Liver (tissue), 3 donors: ENCODE data around the gene STIM1.

ENCODE experiments used
- ATF3 ChIP-seq: IDR thresholded peaks from 2 replicates; pipeline ENCODE4 v1.6.1; 2016; ENCODE audit warnings: antibody characterized with exemption
- CTCF ChIP-seq: fragments of 150-350 bp; IDR thresholded peaks from 2 replicates; pipeline ENCODE4 v1.5.1; 2017; ENCODE audit warnings: improper control_type of control experiment, low read depth, low read length; ENCODE audit not compliant: missing input control
- EGR1 ChIP-seq, 2 donors: IDR thresholded peaks; 2 replicates each; pipeline ENCODE4 v1.6.1; 2016 to 2018; ENCODE audit warnings: antibody characterized with exemption in 2 of 2, low read depth in 2 of 2
- JUND ChIP-seq, 2 donors: IDR thresholded peaks; 2 replicates each; pipeline ENCODE4 v1.6.1; 2016; ENCODE audit warnings: antibody characterized with exemption in 2 of 2
- NR2F2 ChIP-seq: IDR thresholded peaks from 2 replicates; pipeline ENCODE4 v1.6.1; 2016; ENCODE audit warnings: antibody characterized with exemption
- RAD21 ChIP-seq, 2 donors: IDR thresholded peaks; 2 replicates each; pipeline ENCODE4 v1.6.1; 2016; ENCODE audit warnings: antibody characterized with exemption in 2 of 2, mild to moderate bottlenecking in 2 of 2
- SP1 ChIP-seq: IDR thresholded peaks from 2 replicates; pipeline ENCODE4 v1.6.1; 2018; ENCODE audit warnings: antibody characterized with exemption, mild to moderate bottlenecking
- TAF1 ChIP-seq: conservative IDR thresholded peaks from 2 replicates; pipeline ENCODE4 v1.6.1; 2016; ENCODE audit warnings: antibody characterized with exemption, mild to moderate bottlenecking
- YY1 ChIP-seq: IDR thresholded peaks from 2 replicates; pipeline ENCODE4 v1.6.1; 2016; ENCODE audit warnings: antibody characterized with exemption, mild to moderate bottlenecking
- ZBTB33 ChIP-seq: IDR thresholded peaks from 2 replicates; pipeline ENCODE4 v1.6.1; 2016; ENCODE audit warnings: antibody characterized with exemption
- TF ChIP-seq, protein P1 (sequence below): IDR thresholded peaks from 2 replicates; pipeline ENCODE4 v1.6.1; 2016; ENCODE audit warnings: antibody characterized with exemption, mild to moderate bottlenecking
- TF ChIP-seq, protein P2 (sequence below): IDR thresholded peaks from 2 replicates; pipeline ENCODE4 v1.6.1; 2016; ENCODE audit warnings: antibody characterized with exemption
- donor health status: healthy.
- donor health status: healthy.

DNA sequence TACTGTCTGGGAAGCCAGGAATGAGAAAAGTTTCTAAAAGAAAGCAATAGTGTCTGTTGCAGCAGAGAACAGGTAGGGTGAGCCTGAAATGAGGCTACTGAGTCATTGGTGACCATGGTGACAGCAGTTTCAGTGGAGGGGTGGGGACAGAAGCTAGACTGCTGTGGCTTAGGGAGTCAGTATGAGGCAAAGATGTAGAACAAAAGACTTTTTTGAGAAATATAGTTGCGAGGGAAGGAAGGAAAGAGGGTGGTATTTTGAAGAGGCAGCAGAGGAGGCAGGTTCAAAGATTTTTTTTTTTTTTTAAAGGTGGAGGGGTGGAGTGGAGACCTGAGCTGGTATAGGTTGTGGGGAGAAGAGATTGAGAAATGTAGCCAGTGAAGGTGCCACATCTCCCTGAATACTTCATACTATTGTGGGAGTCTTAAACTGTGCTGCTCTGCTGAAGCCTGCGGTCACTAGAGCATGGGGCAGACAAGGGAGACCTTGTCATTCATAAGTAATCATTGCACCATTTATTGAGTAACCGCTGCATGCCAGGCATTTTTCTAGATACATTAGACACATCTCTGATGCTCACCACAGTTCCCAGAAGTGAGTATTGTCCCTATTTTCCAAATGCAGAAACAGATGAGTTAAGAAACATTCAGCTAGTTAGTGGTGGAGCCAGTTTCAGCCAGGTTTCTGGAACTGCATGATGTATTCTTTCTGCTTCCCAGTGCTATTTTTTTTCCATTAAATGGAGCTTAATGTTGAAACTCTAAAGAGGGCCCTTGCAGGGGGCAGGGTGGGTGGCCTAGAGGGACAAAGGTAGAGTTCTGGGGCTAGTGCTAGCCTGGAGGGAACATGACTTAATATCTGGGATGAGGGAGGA is 49.9 kb downstream of the STIM1 start:
- no peak for TF ChIP-seq CTCF
- peak; percentile 58 for TF ChIP-seq SP1
- TF ChIP-seq TAF1, result no peak
- TF ChIP-seq RAD21 (IDR thresholded peaks at IDR 0.05), result peak; percentile 38 to 40
- TF ChIP-seq JUND (IDR thresholded peaks at IDR 0.05), result peak in 1 of 2 donors; percentile 74
- peak; percentile 53 for TF ChIP-seq ZBTB33
- TF ChIP-seq, protein P1, sequence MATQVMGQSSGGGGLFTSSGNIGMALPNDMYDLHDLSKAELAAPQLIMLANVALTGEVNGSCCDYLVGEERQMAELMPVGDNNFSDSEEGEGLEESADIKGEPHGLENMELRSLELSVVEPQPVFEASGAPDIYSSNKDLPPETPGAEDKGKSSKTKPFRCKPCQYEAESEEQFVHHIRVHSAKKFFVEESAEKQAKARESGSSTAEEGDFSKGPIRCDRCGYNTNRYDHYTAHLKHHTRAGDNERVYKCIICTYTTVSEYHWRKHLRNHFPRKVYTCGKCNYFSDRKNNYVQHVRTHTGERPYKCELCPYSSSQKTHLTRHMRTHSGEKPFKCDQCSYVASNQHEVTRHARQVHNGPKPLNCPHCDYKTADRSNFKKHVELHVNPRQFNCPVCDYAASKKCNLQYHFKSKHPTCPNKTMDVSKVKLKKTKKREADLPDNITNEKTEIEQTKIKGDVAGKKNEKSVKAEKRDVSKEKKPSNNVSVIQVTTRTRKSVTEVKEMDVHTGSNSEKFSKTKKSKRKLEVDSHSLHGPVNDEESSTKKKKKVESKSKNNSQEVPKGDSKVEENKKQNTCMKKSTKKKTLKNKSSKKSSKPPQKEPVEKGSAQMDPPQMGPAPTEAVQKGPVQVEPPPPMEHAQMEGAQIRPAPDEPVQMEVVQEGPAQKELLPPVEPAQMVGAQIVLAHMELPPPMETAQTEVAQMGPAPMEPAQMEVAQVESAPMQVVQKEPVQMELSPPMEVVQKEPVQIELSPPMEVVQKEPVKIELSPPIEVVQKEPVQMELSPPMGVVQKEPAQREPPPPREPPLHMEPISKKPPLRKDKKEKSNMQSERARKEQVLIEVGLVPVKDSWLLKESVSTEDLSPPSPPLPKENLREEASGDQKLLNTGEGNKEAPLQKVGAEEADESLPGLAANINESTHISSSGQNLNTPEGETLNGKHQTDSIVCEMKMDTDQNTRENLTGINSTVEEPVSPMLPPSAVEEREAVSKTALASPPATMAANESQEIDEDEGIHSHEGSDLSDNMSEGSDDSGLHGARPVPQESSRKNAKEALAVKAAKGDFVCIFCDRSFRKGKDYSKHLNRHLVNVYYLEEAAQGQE, result peak; percentile 39
- TF ChIP-seq EGR1 (IDR thresholded peaks at IDR 0.05; ENCODE audit: low read depth in 2 of 2), result no peak
- TF ChIP-seq, protein P2, sequence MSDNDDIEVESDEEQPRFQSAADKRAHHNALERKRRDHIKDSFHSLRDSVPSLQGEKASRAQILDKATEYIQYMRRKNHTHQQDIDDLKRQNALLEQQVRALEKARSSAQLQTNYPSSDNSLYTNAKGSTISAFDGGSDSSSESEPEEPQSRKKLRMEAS, result peak; percentile 54
- TF ChIP-seq YY1, result peak; percentile 51
- no peak for TF ChIP-seq ATF3
- no peak for TF ChIP-seq NR2F2
